Sigmoid colon (tissue), 7 donors: Measurements from ENCODE around the gene MAP2K1. TPM values are rescaled to one million over a fixed set of nuclear protein-coding genes. Genes with fewer than 3 reads are reported as not detected.

ENCODE experiments used
- DNase-seq: peaks from one replicate; pipeline ENCODE4 v3.0.0-alpha.2; 2019
- H3K27ac ChIP-seq, 4 donors: fragments of 200-600 bp; sonication (generic); one replicate each; pipeline ENCODE4 v1.5.1; 2016 to 2019; ENCODE audit warnings: mild to moderate bottlenecking in 1 of 4
- H3K27me3 ChIP-seq, 3 donors: fragments of 200-600 bp; sonication (generic); one replicate each; pipeline ENCODE4 v1.5.1; 2019; ENCODE audit warnings: mild to moderate bottlenecking in 1 of 3
- H3K36me3 ChIP-seq, 4 donors: fragments of 200-600 bp; sonication (generic); one replicate each; pipeline ENCODE4 v1.5.1; 2016 to 2019
- H3K4me1 ChIP-seq, 4 donors: fragments of 200-600 bp; sonication (generic); one replicate each; pipeline ENCODE4 v1.5.1; 2017 to 2019
- H3K4me3 ChIP-seq, 4 donors: fragments of 200-600 bp; sonication (generic); one replicate each; pipeline ENCODE4 v1.5.1; 2017 to 2019; ENCODE audit warnings: mild to moderate bottlenecking in 2 of 4, moderate library complexity in 1 of 4
- H3K9me3 ChIP-seq, 4 donors: fragments of 200-600 bp in 3 of 4; sonication (generic) in 3 of 4; one replicate each; pipeline versions ENCODE4 v1.5.1 to v1.6.1; 2013 to 2019
- CTCF ChIP-seq, 4 experiments: fragments of 450-650 bp in 3 of 4; fragments of 200-600 bp in 1 of 4; IDR thresholded peaks; one replicate each; pipeline ENCODE4 v1.5.1; 2016 to 2019; ENCODE audit warnings: antibody characterized with exemption in 4 of 4, mild to moderate bottlenecking in 3 of 4, moderate library complexity in 2 of 4
- EP300 ChIP-seq, 4 donors: sonication (generic); formaldehyde crosslinking; IDR thresholded peaks; one replicate each; pipeline ENCODE4 v1.6.1; 2017; ENCODE audit warnings: antibody characterized with exemption in 4 of 4
- POLR2A ChIP-seq, 2 donors: fragments of 450-650 bp; IDR thresholded peaks; one replicate each; pipeline ENCODE4 v1.6.1; 2016; ENCODE audit warnings: antibody characterized with exemption in 2 of 2, mild to moderate bottlenecking in 2 of 2, moderate library complexity in 2 of 2
- POLR2AphosphoS5 ChIP-seq, 4 donors: sonication (generic); formaldehyde crosslinking; IDR thresholded peaks; one replicate each; pipeline ENCODE4 v1.6.1; 2017; ENCODE audit warnings: antibody characterized with exemption in 4 of 4
- WGBS, 2 donors: extraction: QIAGEN DNeasy Blood & Tissue Kit; methylation state at CpG; one replicate each; pipeline ENCODE4 v1.1.7; 2013; 5-methylcytosine and 5-hydroxymethylcytosine counted together
- intact Hi-C: fragments of 100-400 bp; cut with DNase I; formaldehyde crosslinking; loops from one replicate; pipeline ENCODE4 v1.15.1; 2023
- polyA plus RNA-seq, 3 donors: library from polyadenylated mRNA; stranded (reverse); fragments of 200-250 nt; gene quantifications; one replicate each; pipeline ENCODE4 v1.2.3, GENCODE V29; 2013
- total RNA-seq, 4 donors: library from RNA; depleted of rRNA; stranded (reverse); fragments of >200 nt; gene quantifications; one replicate each; pipeline ENCODE4 v1.1.0, GENCODE V29; 2016
- donor health status: healthy with polysubstance abuse.
- donor health status: Bipolar disorder and iron deficiency.
- donor health status: healthy.

MAP2K1 gene
- total and polyA plus RNA-seq, 7 donors: 19.8 to 38.8 (median 28.8) TPM

- intact Hi-C loops: loop anchor here (2.0 kb wide), 2 partner anchors 119 to 149 kb away; partner anchors contain the start of genes MAP2K1 and TIPIN
- TF ChIP-seq EP300 (IDR thresholded peaks at IDR 0.05): no peak
- TF ChIP-seq POLR2AphosphoS5 (IDR thresholded peaks at IDR 0.05): no peak
- TF ChIP-seq CTCF (IDR thresholded peaks at IDR 0.05): no peak
- no peak for TF ChIP-seq POLR2A (IDR thresholded peaks at IDR 0.05)
- H3K27me3 ChIP-seq: no peaks in the 10 kb centered on the region
- H3K4me1 ChIP-seq: peaks cover 0 to 30% (median 22%) of the 10 kb centered on the region in 4 donors
- WGBS, 2 donors: 0 to 1% methylated on average over 13 of the region's 13 CpGs
- H3K4me3 ChIP-seq: peak overlapping the region; percentile 65 to 87 (median 78)
- peak overlapping the region; percentile 88 to 90 (median 89) for H3K27ac ChIP-seq
- peaks cover 7 to 30% (median 21%) of the 10 kb centered on the region in 4 donors for H3K36me3 ChIP-seq
- no peak for DNase-seq
- no peaks in the 10 kb centered on the region for H3K9me3 ChIP-seq
Observed at GRCh38 chr15:66505430-66505811, 118.7 kb downstream of the MAP2K1 start.

GRCh38 chr15:66505818-66506217 is 119.1 kb downstream of the MAP2K1 start:
- Histone ChIP-seq H3K4me3 (peak overlapping the region in 3 of 4 donors; percentile 65 to 87 (median 72)), H3K27me3 (no peaks in the 10 kb centered on the region), H3K4me1 (peaks cover 0 to 30% (median 22%) of the 10 kb centered on the region in 4 donors), H3K9me3 (no peaks in the 10 kb centered on the region), H3K36me3 (peaks cover 5 to 27% (median 17%) of the 10 kb centered on the region in 4 donors), H3K27ac (peak overlapping the region; percentile 88 to 90 (median 89))
- no peak for DNase-seq
- intact Hi-C loops: loop anchor here (2.0 kb wide), 2 partner anchors 119 to 149 kb away; partner anchors contain the start of genes MAP2K1 and TIPIN
- TF ChIP-seq EP300 (IDR thresholded peaks at IDR 0.05) (no peak), CTCF (IDR thresholded peaks at IDR 0.05) (no peak), POLR2AphosphoS5 (IDR thresholded peaks at IDR 0.05) (no peak), POLR2A (IDR thresholded peaks at IDR 0.05) (no peak)
- WGBS, 2 donors: 41 to 57% methylated on average over 4 of the region's 4 CpGs

GRCh38 chr15:66508293-66508883 is 121.7 kb downstream of the MAP2K1 start:
- no peak for TF ChIP-seq CTCF (IDR thresholded peaks at IDR 0.05)
- peaks cover 0 to under 1% (median 0%) of the 10 kb centered on the region in 4 donors for H3K36me3 ChIP-seq
- no peak for DNase-seq
- no peaks in the 10 kb centered on the region for H3K9me3 ChIP-seq
- intact Hi-C loops: no loop called here
- H3K27me3 ChIP-seq: no peaks in the 10 kb centered on the region
- WGBS, 2 donors: 94 to 96% methylated on average over 3 of the region's 3 CpGs
- H3K27ac ChIP-seq: no peak overlapping the region
- no peak overlapping the region for H3K4me3 ChIP-seq
- peaks cover 0 to 19% (median 12%) of the 10 kb centered on the region in 4 donors for H3K4me1 ChIP-seq

GRCh38 chr15:66514586-66514985 is 127.9 kb downstream of the MAP2K1 start:
- H3K4me1 ChIP-seq: no peaks in the 10 kb centered on the region
- 85 to 87% methylated on average over 3 of the region's 3 CpGs for WGBS, 2 donors
- H3K4me3 ChIP-seq: no peak overlapping the region
- intact Hi-C loops: no loop called here
- no peaks in the 10 kb centered on the region for H3K9me3 ChIP-seq
- no peak for DNase-seq
- H3K36me3 ChIP-seq: peaks cover 0 to 16% (median 0%) of the 10 kb centered on the region in 4 donors
- H3K27ac ChIP-seq: no peak overlapping the region
- H3K27me3 ChIP-seq: no peaks in the 10 kb centered on the region
- TF ChIP-seq EP300 (IDR thresholded peaks at IDR 0.05) (no peak), CTCF (IDR thresholded peaks at IDR 0.05) (no peak), POLR2A (IDR thresholded peaks at IDR 0.05) (no peak), POLR2AphosphoS5 (IDR thresholded peaks at IDR 0.05) (no peak)
